ENCODE data around the gene POLR2F. TPM values are rescaled to one million over a fixed set of nuclear protein-coding genes. Genes with fewer than 3 reads are reported as not detected.

Gene POLR2F
- total RNA-seq, 1 donor from 2014 or later: 204 TPM

GRCh38 chr22:37907036-37907954 is 46.2 kb upstream of the POLR2F start:
- intact Hi-C loops (cut with DNase I): loop anchor here (2.0 kb wide), 1 partner anchor 62 kb away; the partner anchor contains the start of gene ANKRD54
- no peak for TF ChIP-seq CTCF (IDR thresholded peaks at IDR 0.05)
- no peak for DNase-seq (ENCODE audit: low spot score in 2 of 2)
- peak overlapping the region; percentile 86 to 92 for H3K27ac ChIP-seq
- H3K36me3 ChIP-seq: peaks cover 0 to 5% of the 10 kb centered on the region in 2 donors
- H3K27me3 ChIP-seq: no peaks in the 10 kb centered on the region
- no peaks in the 10 kb centered on the region for H3K9me3 ChIP-seq
- peak overlapping the region; percentile 85 to 100 for H3K4me3 ChIP-seq
- H3K4me1 ChIP-seq: peaks cover 7 to 29% of the 10 kb centered on the region in 2 donors

- no peak for DNase-seq (ENCODE audit: low spot score in 2 of 2)
- no peak overlapping the region for H3K4me3 ChIP-seq
- peaks cover 5 to 25% of the 10 kb centered on the region in 2 donors for H3K36me3 ChIP-seq
- peaks cover 7 to 23% of the 10 kb centered on the region in 2 donors for H3K4me1 ChIP-seq
- no peak for TF ChIP-seq CTCF (IDR thresholded peaks at IDR 0.05)
- intact Hi-C loops (cut with DNase I): no loop called here
- H3K9me3 ChIP-seq: no peaks in the 10 kb centered on the region
- H3K27me3 ChIP-seq: no peaks in the 10 kb centered on the region
- no peak overlapping the region for H3K27ac ChIP-seq
Observed at GRCh38 chr22:37909766-37910165, 43.7 kb upstream of the POLR2F start.

GRCh38 chr22:37910890-37911672 is 42.4 kb upstream of the POLR2F start:
- peaks cover 0 to 12% of the 10 kb centered on the region in 2 donors for H3K4me1 ChIP-seq
- no peak for TF ChIP-seq CTCF (IDR thresholded peaks at IDR 0.05)
- H3K27ac ChIP-seq: peak overlapping the region in 1 of 2 donors; percentile 10
- H3K9me3 ChIP-seq: no peaks in the 10 kb centered on the region
- H3K27me3 ChIP-seq: no peaks in the 10 kb centered on the region
- H3K4me3 ChIP-seq: no peak overlapping the region
- intact Hi-C loops (cut with DNase I): no loop called here
- no peak for DNase-seq (ENCODE audit: low spot score in 2 of 2)
- peaks cover 5 to 29% of the 10 kb centered on the region in 2 donors for H3K36me3 ChIP-seq

- H3K9me3 ChIP-seq: no peaks in the 10 kb centered on the region
- no peak for DNase-seq (ENCODE audit: low spot score in 2 of 2)
- H3K4me1 ChIP-seq: peaks cover 0 to 11% of the 10 kb centered on the region in 2 donors
- intact Hi-C loops (cut with DNase I): no loop called here
- H3K27me3 ChIP-seq: no peaks in the 10 kb centered on the region
- no peak for TF ChIP-seq CTCF (IDR thresholded peaks at IDR 0.05)
- H3K4me3 ChIP-seq: no peak overlapping the region
- H3K36me3 ChIP-seq: peaks cover 11 to 31% of the 10 kb centered on the region in 2 donors
- H3K27ac ChIP-seq: no peak overlapping the region
Observed at GRCh38 chr22:37911697-37912096, 41.8 kb upstream of the POLR2F start.

- TF ChIP-seq CTCF (IDR thresholded peaks at IDR 0.05): no peak
- Histone ChIP-seq H3K27ac (no peak overlapping the region), H3K4me1 (peaks cover 0 to 6% of the 10 kb centered on the region in 2 donors), H3K4me3 (no peak overlapping the region), H3K27me3 (no peaks in the 10 kb centered on the region), H3K9me3 (no peaks in the 10 kb centered on the region), H3K36me3 (peaks cover 11 to 36% of the 10 kb centered on the region in 2 donors)
- no peak for DNase-seq (ENCODE audit: low spot score in 2 of 2)
- intact Hi-C loops (cut with DNase I): no loop called here
Observed at GRCh38 chr22:37912171-37912570, 41.3 kb upstream of the POLR2F start.

Data from ascending aorta (tissue), 2 donors.